Measurements from ENCODE around the gene DDX28.

Gene DDX28

DNA sequence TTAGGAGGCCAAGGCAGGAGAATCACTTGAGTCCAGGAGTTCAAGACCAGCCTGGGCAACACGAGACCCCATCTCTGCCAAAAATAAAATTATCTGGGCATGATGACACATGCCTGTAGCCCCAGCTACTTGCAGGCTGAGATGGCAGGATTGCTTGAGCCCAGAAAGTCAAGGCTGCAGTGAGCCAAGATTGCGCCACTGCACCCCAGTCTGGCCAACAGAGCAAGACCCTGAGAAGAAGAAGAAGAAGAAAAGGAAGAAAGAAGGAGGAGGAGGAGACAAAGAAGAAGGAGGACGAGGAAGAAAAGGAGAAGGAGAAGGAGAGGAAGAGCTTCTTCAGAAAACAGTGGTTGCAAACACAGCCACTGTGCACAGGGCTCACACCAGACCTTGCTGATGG is 34.4 kb downstream of the DDX28 start:
- POLR2A ChIA-PET, result no interaction called here
- no peak for DNase-seq (ENCODE audit: low read depth, low spot score)
- TF ChIP-seq, protein P1, sequence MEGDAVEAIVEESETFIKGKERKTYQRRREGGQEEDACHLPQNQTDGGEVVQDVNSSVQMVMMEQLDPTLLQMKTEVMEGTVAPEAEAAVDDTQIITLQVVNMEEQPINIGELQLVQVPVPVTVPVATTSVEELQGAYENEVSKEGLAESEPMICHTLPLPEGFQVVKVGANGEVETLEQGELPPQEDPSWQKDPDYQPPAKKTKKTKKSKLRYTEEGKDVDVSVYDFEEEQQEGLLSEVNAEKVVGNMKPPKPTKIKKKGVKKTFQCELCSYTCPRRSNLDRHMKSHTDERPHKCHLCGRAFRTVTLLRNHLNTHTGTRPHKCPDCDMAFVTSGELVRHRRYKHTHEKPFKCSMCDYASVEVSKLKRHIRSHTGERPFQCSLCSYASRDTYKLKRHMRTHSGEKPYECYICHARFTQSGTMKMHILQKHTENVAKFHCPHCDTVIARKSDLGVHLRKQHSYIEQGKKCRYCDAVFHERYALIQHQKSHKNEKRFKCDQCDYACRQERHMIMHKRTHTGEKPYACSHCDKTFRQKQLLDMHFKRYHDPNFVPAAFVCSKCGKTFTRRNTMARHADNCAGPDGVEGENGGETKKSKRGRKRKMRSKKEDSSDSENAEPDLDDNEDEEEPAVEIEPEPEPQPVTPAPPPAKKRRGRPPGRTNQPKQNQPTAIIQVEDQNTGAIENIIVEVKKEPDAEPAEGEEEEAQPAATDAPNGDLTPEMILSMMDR (IDR thresholded peaks at IDR 0.05; ENCODE audit: insufficient read depth, low read length, missing control alignments), result no peak
- H3K4me3 ChIP-seq (ENCODE audit: low read depth, low read length), result no peak overlapping the region
- CTCF ChIA-PET, result interaction anchor here (0.8 to 2.9 kb wide), 5 partner anchors 10 to 54 kb away, joined by 3 to 15 read pairs (median 3); partner anchors contain the start of gene DPEP2

DNA sequence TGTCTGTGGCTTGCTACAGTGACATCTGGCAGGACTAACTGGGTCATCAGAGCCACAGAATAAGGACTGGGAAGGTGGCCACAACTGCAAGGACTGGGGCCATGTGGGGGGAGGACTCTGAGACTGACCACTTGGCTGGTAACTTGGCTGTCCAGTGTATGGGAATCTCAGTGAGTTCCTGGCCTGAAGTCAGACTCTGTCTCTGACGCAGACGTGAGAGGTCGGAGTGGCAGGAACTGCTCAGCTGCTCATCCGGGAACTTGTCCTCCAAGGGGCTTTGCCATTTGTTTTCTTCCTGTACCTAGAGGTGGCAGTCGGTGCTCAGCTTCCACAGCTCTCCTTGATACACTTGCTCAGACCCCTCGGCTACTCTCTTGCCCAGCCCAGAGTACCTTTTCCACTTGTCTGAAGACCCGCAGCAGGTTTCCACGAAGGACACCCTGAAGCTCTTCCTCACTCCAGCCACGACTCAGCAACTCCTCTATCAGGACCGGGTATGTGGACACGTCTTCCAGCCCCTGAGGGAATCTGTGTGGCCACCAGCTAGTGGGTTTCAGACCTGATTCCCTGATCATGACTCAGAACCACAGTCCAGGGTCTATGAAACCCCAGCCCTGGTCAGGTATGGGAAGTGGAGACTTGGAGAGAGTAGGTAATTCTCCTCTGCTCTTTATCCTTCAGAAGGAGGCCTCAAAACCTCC is 35.4 kb downstream of the DDX28 start:
- ChIA-PET CTCF (interaction anchor here (0.7 to 7.4 kb wide), 5 partner anchors 6 to 68 kb away, joined by 3 to 51 read pairs (median 4); partner anchors contain the start of gene DPEP2), POLR2A (no interaction called here)
- H3K4me3 ChIP-seq (ENCODE audit: low read depth, low read length), result no peak overlapping the region
- no peak for DNase-seq (ENCODE audit: low read depth, low spot score)
- TF ChIP-seq, protein P1 (IDR thresholded peaks at IDR 0.05; ENCODE audit: insufficient read depth, low read length, missing control alignments), result no peak

DNA sequence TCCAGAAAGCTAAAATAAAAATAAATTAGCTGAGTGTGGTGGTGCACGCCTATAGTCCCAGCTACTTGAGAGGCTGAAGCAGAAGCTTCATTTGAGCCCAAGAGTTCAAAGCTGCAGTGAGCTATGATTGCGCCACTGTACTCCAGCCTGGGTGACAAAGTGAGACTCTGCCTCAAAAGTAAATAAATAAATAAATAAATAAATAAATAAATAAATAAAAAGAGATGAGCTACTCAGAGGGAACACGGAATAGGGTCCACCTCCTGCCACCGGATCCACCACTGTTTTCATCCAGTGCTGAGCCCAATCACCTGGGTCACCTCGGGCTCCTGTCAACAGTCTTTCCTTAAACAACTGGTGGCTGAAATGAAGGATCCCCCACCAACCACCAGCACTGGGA is 36.1 kb downstream of the DDX28 start:
- ChIA-PET POLR2A (no interaction called here), CTCF (interaction anchor here (0.7 to 7.4 kb wide), 4 partner anchors 7 to 241 kb away, joined by 3 to 51 read pairs (median 3); no protein-coding TSS in a partner anchor)
- TF ChIP-seq, protein P1 (IDR thresholded peaks at IDR 0.05; ENCODE audit: insufficient read depth, low read length, missing control alignments), result no peak
- DNase-seq (ENCODE audit: low read depth, low spot score), result no peak
- H3K4me3 ChIP-seq (ENCODE audit: low read depth, low read length), result no peak overlapping the region

DNA sequence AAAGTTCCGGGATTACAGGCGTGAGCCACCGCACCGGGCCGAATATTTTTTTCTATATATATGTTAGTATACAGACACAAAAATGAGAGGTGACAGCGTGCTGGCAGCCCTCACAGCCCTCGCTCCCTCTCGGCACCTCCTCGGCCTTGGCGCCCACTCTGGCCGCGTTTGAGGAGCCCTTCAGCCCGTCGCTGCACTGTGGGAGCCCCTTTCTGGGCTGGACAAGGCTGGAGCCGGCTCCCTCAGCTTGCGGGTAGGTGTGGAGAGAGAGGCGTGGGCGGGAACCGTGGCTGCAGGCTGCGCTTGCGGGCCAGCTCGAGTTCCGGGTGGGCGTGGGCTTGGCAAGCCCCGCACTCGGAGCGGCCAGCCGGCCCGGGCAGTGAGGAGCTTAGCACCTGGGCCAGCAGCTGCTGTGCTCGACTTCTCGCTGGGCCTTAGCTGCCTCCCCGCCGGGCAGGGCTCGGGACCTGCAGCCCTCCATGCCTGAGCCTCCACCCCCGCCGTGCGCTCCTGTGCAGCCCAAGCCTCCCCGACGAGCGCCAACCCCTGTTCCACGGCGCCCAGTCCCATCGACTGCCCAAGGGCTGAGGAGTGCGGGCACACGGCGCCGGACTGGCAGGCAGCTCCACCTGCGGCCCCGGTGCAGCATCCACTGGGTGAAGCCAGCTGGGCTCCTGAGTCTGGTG is 40.9 kb downstream of the DDX28 start:
- TF ChIP-seq, protein P1 (IDR thresholded peaks at IDR 0.05; ENCODE audit: insufficient read depth, low read length, missing control alignments), result no peak
- ChIA-PET CTCF (interaction anchor here (7.4 kb wide), 1 partner anchor 11 kb away, joined by 51 read pairs; no protein-coding TSS in a partner anchor), POLR2A (no interaction called here)

DNA sequence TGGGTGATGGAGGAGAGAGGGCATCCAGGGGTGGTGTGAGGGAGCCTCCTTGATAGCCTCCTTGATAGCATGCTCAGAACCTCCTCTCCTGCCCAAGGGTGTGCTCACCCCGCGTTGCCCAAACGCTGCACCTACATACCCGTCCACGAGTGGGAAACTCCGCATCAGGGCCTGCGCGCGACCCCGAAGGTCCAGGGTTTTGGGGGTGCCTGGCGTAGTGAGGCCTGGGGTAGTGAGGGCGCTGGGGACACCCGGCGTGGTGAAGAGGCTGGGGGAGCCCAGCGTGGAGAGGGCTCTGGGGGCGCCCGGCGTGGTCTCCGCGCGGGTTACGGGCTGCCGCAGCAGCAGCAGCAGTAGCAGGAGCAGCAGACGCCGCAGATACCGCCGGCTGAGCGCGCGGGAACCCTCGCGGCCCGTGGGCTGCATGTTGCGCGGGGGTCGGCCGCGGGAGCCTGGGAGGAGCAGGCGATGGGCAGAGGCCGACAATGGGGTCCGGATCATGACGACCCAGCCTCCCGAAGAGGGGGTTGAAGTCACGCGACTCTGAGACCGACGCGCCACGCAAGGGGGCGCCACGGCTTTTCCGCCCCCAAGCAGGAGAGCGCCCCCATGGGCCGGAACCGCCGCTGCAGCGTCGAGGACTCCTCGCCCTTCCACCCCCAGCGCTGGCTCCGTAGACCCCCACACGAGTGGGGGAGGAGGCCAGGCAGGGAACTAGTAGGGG is 42.9 kb downstream of the DDX28 start, which contains the start of gene DPEP3:
TSS of gene DPEP3 (minus strand) at position 545 of the 724 bp plus-strand sequence. CDS start at position 426, 119 bp downstream.
- TF ChIP-seq, protein P1 (IDR thresholded peaks at IDR 0.05; ENCODE audit: insufficient read depth, low read length, missing control alignments), result peak; percentile 19
- no peak for DNase-seq (ENCODE audit: low read depth, low spot score)
- CTCF ChIA-PET, result interaction anchor here (1.0 to 7.4 kb wide), 2 partner anchors 13 to 28 kb away, joined by 3 to 51 read pairs; no protein-coding TSS in a partner anchor
- POLR2A ChIA-PET, result no interaction called here
- H3K4me3 ChIP-seq (ENCODE audit: low read depth, low read length), result no peak within 1 kb of the TSS

More for the DNA sequence above, 40.9 kb downstream of the DDX28 start:
- DNase-seq (ENCODE audit: low read depth, low spot score), result no peak
- no peak overlapping the region for H3K4me3 ChIP-seq (ENCODE audit: low read depth, low read length)
